Esophagus muscularis mucosa (tissue), 4 donors: ENCODE results near the gene MTMR10.

Experiments used
- CTCF ChIP-seq, 3 experiments: fragments of 200-600 bp in 2 of 3; fragments of 450-650 bp in 1 of 3; sonication (generic) in 2 of 3; IDR thresholded peaks; one replicate each; pipeline ENCODE4 v1.5.1; 2017 to 2019; ENCODE audit warnings: antibody characterized with exemption in 3 of 3, mild to moderate bottlenecking in 2 of 3, moderate library complexity in 1 of 3
- EP300 ChIP-seq: sonication (generic); formaldehyde crosslinking; IDR thresholded peaks from one replicate; pipeline ENCODE4 v1.6.1; 2017; ENCODE audit warnings: antibody characterized with exemption
- POLR2A ChIP-seq: fragments of 450-650 bp; IDR thresholded peaks from one replicate; pipeline ENCODE4 v1.6.1; 2017; ENCODE audit warnings: antibody characterized with exemption, moderate library complexity, mild to moderate bottlenecking, low read depth

GRCh38 chr15:31023841-31024240, 32.4 kb upstream of the MTMR10 start:
- TF ChIP-seq CTCF (IDR thresholded peaks at IDR 0.05), result no peak
- TF ChIP-seq POLR2A, result no peak
- TF ChIP-seq EP300, result no peak
